DMS53 treated with DMSO at 0.1 percent for 48 hours (cell line): ENCODE measurements around the gene PSPH.
"Not testable (repeated sequence)": the region's sequence is repeated elsewhere in the genome, so short reads cannot be mapped to it uniquely, and the experiment has no call there.

ENCODE experiments used
- DNase-seq: peaks from one replicate; lab custom pipeline; 2025; ENCODE audit not compliant: unreplicated experiment; lab: John Stamatoyannopoulos, UW

The PSPH gene

GRCh38 chr7:56063500-56063881 lies 12.2 kb upstream of the PSPH start:
- DNase-seq, result no peak

- no peak for DNase-seq
These were observed 11.1 kb upstream of the PSPH start for GRCh38 chr7:56062382-56062781.

DNA sequence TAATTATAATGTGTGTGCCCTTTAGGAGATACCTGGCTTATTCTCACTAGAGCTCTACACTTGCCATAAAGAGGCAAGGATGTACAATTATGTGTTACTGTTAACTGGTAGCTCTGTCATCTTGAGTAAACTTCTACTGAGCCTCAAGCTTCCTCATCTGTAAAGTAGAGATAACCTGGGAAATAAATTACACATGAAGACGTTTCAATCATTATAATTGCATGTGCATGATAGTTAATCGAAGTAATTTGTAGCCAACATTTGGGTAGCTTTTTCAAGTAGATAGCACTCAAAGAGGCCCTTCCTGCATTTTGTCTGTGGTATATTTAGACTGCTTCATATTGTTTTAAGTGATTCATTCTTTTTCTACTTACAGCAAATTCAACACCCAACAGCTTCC lies 2.7 kb upstream of the PSPH start:
- no peak for DNase-seq

DNA sequence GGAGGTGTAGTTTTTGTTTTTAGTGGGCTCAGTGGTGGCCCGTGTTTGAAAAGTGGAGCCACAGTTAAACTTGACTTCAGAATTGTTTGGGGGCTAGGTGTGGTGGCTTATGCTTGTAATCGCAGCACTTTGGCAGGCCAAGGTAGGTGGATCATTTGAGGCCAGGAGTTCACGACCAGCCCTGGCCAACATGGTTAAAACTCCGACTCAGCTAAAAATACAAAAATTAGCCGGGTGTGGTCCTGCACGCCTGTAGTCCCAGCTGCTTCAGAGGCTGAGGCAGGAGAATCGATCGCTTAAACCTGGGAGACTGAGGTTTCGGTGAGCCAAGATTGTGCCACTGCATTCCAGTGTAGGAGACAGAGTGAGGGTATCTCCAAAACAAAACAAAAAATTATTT lies 2.1 kb upstream of the PSPH start:
- DNase-seq, result no peak

DNA sequence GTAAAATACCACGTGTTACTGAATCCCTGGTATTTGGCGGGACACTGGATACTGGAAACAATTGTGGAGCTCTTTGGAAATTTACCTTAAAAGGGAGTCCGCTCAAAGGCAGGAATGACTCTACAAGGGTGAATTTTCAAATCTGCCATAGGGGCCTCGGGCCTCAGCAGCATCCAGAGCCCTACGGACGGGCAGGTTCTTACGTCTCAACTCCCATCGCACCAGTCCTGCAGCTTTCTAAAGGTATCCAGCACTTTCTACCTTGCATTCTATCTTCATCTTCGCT lies 248 bp downstream of the PSPH start:
- no peak for DNase-seq

- DNase-seq, result not testable (repeated sequence)
These were observed 2.5 kb downstream of the PSPH start for GRCh38 chr7:56048763-56049162.

DNA sequence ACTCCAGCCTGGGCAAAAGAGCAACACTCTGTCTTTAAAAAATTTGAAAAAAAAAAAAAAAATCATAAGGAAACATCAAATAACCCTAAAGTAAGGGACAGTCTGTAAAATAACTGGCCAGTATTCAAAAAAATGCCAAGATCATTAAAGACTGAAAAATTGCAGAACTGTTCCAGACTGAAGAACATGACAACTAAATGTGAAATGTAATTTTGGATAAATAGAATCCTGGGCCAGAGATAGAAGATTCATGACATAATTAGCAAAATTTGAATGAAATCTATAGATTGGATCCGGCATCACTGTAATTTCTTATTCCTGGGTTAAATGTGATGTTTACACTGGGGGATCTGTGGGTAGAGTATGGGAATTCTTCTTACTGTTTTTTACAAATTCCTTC lies 3.0 kb downstream of the PSPH start:
- no peak for DNase-seq

GRCh38 chr7:56047446-56048116 lies 3.7 kb downstream of the PSPH start:
- not testable (repeated sequence) for DNase-seq

DNA sequence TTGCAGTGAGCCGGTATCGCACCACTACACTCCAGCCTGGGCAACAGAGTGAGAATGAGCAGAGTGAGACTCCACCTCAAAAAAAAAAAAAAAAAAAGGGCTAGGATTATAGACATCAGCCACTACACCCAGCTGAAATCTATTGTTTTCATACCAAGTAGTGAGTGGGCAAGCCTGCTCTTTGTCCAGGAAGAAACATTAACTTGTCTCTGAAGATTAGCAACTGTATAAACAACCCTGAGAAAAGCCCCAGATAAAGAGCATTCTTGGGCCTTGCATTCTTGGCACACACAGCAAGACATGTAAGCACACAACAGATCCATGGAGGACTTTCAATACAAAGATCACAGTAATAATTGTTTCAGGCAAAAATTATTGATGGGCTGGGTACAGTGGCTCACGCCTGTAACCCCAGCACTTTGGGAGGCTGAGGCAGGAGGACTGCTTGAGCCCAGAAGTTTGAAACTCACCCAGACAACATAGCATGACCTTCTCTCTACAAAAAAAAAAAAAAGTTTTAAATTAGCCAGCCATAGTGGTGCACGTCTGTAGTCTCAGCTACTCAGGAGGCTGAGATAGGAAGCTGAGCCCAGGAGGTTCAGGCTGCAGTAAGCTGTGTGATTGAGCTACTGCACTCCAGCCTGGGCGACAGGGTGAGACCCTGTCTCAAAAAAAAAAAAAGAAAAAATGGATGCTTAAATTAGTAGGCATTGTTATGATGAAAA lies 4.4 kb downstream of the PSPH start:
- no peak for DNase-seq

DNA sequence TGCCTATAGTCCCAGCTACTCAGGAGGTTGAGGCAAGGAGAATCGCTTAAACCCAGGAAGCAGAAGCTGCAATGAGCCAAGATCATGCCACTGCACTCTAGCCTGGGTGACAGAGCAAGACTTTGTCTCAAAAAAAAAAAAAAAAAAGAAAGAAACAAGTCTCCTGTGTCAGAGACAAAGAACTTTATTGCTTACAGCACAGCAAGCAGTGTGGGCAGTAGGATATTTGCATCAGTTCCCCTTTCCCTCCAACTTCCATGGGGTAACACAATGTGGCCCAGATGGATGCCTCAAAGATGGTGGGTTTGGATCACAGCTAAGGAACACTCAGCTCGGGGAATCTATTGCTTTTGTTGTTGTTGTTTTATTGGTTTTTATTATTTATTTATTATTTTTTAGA lies 5.5 kb downstream of the PSPH start:
- DNase-seq, result not testable (repeated sequence)

DNA sequence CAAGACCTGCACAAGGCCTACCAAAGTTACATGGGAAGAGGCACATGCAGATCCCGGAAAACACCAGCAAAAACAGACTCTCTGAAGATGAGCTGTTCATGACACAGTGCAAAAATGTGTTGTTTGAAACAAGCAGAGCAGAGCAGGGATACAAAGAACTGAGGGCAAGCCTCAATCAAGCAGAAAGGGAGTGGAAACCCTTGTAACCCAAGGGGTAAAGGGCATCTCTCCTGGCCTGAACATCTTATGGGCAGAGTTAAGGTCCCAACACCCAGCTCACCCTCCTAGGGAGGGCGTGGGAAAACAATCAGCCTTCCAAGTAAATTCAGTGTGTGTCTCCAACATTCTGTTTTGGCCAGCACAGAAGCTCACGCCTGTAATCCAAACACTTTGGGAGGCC lies 10.5 kb downstream of the PSPH start:
- DNase-seq, result no peak

DNA sequence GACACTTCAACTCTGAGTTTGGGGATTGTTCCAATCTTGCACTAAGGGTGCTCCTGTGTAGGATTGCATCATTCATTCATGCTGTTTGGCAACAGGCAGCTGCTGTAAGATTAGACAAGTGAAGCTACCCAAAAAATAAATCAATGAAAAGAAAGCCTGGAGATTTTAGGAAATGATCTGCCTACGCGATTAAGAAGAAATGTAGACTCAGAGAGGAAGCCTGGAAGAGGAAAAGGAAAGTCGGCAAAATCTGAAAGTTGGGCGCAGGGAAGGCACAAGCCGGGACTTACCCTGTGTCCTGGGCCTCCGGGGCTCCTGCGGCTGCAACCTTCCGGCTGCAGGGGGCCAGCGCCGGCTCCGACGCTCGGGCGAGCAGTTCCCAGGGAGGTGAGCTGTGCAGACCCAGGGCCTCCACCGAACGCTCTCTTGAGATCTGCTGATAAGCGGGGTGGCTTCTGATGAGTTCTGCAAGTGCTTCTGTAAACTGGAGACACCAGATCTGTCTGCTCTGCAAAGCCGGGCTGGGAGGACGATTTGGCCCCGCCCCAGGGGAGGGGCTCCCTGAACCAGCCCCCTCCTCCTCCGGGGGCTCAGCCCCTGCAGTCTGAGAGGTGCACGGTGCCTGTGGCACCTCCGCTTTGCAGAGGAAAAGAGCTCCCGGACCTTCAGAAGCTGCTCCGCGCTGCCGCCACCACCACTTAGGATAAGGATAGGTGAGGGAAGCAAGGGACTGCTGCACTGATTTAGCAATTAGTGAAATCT lies 17.4 kb downstream of the PSPH start:
- peak; percentile 73 for DNase-seq

GRCh38 chr7:56032578-56032977 lies 18.7 kb downstream of the PSPH start:
- DNase-seq, result not testable (repeated sequence)

DNA sequence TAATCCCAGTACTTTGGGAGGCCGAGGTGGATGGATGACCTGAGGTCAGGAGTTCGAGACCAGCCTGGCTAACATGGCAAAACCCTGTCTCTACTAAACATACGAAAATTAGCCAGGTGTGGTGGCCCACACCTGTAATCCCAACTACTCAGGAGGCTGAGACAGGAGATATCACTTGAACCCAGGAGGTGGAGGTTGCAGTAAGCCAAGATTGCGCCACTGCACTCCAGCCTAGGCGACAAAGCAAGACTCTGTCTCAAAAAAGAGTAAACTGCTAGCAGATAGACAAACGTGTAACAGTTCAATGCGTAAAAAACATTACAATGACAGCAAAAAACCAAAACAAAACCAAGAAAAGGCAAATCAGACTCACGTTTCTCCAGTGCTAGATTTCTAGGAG lies 19.7 kb downstream of the PSPH start:
- not testable (repeated sequence) for DNase-seq

DNA sequence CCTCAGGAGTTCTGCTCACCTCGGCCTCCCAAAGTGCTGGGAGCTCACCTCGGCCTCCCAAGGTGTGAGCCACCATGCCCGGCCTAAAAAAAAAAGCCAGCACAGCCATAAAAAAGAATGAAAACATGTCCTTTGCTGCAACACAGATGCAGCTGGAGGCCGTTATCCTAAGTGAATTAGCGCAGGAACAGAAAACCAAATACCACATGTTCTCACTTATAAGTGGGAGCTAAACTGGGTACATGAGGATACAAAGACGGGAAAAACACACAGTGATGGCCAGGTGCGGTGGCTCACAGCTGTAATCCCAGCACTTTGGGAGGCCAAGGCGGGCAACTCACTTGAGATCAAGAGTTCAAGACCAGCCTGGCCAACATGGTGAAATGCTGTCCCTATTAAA lies 20.9 kb downstream of the PSPH start:
- DNase-seq, result no peak

- DNase-seq, result no peak
These were observed 22.2 kb downstream of the PSPH start for GRCh38 chr7:56028942-56029630.

DNA sequence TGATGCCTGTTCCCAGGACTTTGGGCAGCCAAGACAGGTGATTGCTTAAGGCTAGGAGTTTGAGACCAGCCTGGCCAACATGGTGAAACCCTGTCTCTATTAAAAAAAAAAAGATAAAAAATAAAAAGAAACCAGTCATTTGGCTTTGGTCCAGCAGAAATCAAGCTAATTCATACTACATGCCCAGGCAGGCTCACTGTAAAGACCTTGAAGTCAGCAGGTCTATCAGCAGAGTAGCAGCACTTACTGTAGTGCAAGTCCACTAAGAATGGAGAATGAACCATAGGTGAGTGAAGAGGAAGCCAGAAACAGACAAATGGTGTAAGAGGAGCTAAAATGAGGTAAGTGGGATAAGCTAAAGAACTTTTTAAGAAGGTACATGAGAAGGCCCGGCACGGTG lies 24.7 kb downstream of the PSPH start:
- no peak for DNase-seq

DNA sequence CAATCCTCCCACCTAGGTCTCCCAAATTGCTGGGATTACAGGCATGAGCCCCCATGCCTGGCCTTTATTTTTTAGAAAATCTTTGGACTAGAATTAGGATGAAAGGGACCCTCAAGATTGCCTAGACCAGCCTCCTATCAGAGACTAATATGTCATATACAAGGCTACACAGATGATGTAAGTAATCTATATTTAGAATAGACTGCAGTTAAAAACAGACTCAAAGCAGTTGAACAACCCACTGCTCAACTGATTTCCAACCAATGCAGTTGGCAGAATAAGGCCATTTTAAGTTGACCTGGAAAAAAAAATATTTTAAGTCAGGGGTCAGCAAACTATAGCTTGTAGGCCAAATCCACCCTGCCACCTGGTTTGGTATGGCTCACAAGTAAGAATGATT lies 27.7 kb downstream of the PSPH start:
- DNase-seq, result no peak

GRCh38 chr7:56019501-56019900 lies 31.7 kb downstream of the PSPH start:
- DNase-seq, result no peak

GRCh38 chr7:56017015-56017414 lies 34.2 kb downstream of the PSPH start:
- not testable (repeated sequence) for DNase-seq

DNA sequence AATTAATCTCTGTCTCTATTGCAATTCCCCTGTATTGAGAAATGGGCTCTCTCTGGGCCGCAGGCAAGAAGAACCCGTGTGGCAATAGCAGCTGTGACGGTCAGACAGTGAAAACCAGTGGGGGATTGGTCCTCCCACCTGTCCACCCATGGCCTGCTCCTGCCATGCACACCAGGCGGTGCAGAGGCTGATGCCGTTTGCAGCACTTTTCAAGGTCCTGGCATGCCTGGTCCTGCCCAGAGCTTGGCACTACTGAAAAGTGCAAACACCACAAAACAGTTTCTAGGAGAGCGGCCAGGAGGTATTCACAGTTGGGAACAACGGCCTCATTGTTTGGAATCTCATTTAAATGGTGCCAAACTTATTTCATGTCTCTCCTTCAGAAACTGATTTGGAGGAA lies 41.5 kb downstream of the PSPH start:
- no peak for DNase-seq

DNA sequence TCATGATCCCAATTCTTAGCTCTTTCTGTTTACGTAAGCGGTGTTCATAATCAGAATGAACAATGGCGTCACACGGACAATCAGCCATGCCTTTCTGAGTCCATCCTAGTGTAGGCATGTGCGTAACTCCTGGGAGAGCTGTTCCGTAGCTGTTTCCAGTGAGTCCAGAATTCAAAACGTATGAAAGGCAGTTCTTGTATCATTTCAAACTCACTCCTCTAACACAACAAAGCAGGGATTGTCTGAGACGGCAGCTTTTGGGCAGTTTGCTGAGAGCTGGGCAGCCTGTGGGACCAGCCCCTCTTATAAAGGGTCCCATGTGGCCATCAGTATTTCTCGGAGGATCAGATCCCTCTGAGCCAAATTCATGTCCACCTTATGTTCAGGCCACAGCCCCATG lies 43.4 kb downstream of the PSPH start:
- no peak for DNase-seq
